PFSK-1 (cell line): ENCODE measurements around the gene LRMDA.

Experiments used
- FOXP2 ChIP-seq: optimal IDR thresholded peaks from 2 replicates; pipeline ENCODE3; 2011; ENCODE audit warnings: borderline replicate concordance, control low read depth, inconsistent platforms; ENCODE audit not compliant: insufficient read depth; ENCODE audit errors: extremely low read length, extremely low read depth
- POLR2AphosphoS5 ChIP-seq: IDR thresholded peaks from 2 replicates; pipeline ENCODE4 v1.6.1; 2012; ENCODE audit warnings: low read depth, mild to moderate bottlenecking, control low read depth, low read length, moderate library complexity
- SIN3A ChIP-seq: IDR thresholded peaks from 2 replicates; pipeline ENCODE4 v1.6.1; 2012; ENCODE audit warnings: mild to moderate bottlenecking, low read length, moderate library complexity, borderline replicate concordance; ENCODE audit not compliant: insufficient read depth
- TAF1 ChIP-seq: IDR thresholded peaks from 2 replicates; pipeline ENCODE4 v1.6.1; 2012; ENCODE audit warnings: low read length, control low read depth, borderline replicate concordance; ENCODE audit not compliant: insufficient read depth
- TF ChIP-seq, protein P1 (sequence below), 2 experiments: IDR thresholded peaks; 2 replicates each; pipeline versions ENCODE4 v1.6.1 to v1.8.0; 2011 to 2012; ENCODE audit warnings: low read depth in 2 of 2, low read length in 2 of 2, control low read depth in 1 of 2, inconsistent platforms in 1 of 2, mild to moderate bottlenecking in 1 of 2, moderate library complexity in 1 of 2; ENCODE audit not compliant: insufficient read depth in 1 of 2

LRMDA gene

GRCh38 chr10:75655791-75656451, 224.5 kb downstream of the LRMDA start:
- TF ChIP-seq, protein P1, sequence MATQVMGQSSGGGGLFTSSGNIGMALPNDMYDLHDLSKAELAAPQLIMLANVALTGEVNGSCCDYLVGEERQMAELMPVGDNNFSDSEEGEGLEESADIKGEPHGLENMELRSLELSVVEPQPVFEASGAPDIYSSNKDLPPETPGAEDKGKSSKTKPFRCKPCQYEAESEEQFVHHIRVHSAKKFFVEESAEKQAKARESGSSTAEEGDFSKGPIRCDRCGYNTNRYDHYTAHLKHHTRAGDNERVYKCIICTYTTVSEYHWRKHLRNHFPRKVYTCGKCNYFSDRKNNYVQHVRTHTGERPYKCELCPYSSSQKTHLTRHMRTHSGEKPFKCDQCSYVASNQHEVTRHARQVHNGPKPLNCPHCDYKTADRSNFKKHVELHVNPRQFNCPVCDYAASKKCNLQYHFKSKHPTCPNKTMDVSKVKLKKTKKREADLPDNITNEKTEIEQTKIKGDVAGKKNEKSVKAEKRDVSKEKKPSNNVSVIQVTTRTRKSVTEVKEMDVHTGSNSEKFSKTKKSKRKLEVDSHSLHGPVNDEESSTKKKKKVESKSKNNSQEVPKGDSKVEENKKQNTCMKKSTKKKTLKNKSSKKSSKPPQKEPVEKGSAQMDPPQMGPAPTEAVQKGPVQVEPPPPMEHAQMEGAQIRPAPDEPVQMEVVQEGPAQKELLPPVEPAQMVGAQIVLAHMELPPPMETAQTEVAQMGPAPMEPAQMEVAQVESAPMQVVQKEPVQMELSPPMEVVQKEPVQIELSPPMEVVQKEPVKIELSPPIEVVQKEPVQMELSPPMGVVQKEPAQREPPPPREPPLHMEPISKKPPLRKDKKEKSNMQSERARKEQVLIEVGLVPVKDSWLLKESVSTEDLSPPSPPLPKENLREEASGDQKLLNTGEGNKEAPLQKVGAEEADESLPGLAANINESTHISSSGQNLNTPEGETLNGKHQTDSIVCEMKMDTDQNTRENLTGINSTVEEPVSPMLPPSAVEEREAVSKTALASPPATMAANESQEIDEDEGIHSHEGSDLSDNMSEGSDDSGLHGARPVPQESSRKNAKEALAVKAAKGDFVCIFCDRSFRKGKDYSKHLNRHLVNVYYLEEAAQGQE (IDR thresholded peaks at IDR 0.05; ENCODE audit: insufficient read depth in 1 of 2, low read depth in 2 of 2, low read length in 2 of 2), result no peak
- TF ChIP-seq SIN3A, result no peak
- no peak for TF ChIP-seq TAF1
- TF ChIP-seq FOXP2, result no peak
- TF ChIP-seq POLR2AphosphoS5, result no peak

- TF ChIP-seq TAF1 (no peak), FOXP2 (no peak), POLR2AphosphoS5 (no peak), SIN3A (no peak)
- TF ChIP-seq, protein P1 (IDR thresholded peaks at IDR 0.05; ENCODE audit: insufficient read depth in 1 of 2, low read depth in 2 of 2, low read length in 2 of 2), result no peak
Measured at GRCh38 chr10:75657351-75657750, 225.9 kb downstream of the LRMDA start.

GRCh38 chr10:75658036-75658435, 226.6 kb downstream of the LRMDA start:
- TF ChIP-seq SIN3A, result no peak
- no peak for TF ChIP-seq TAF1
- no peak for TF ChIP-seq FOXP2
- no peak for TF ChIP-seq POLR2AphosphoS5
- TF ChIP-seq, protein P1 (IDR thresholded peaks at IDR 0.05; ENCODE audit: insufficient read depth in 1 of 2, low read depth in 2 of 2, low read length in 2 of 2), result no peak

GRCh38 chr10:75658496-75658895, 227.1 kb downstream of the LRMDA start:
- no peak for TF ChIP-seq POLR2AphosphoS5
- TF ChIP-seq, protein P1 (IDR thresholded peaks at IDR 0.05; ENCODE audit: insufficient read depth in 1 of 2, low read depth in 2 of 2, low read length in 2 of 2), result no peak
- no peak for TF ChIP-seq FOXP2
- TF ChIP-seq SIN3A, result no peak
- TF ChIP-seq TAF1, result no peak
